ENCODE results near the gene ACOT11.

DNA sequence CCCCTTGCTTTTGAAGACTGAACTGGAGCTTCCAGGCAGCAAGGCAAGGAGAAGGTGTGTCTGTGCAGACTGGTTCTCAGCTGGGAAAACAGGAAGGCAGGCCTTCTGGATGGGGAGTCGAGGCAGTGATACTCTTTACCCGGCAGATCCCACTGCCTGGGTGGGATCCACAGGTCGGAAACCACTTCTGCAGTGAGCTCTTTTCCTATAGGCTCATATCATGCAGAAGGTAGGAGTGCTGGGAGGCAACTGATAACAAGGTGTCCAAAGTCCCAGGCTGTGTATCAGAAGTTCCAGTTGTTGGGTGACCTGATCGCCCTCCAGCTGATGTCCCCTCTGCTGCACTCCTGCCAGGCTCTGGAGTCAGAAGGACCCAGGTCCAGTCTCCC lies 17.1 kb downstream of the ACOT11 start:
- TF ChIP-seq EZH2 (IDR thresholded peaks at IDR 0.05), result no peak
- TF ChIP-seq POLR2AphosphoS5 (IDR thresholded peaks at IDR 0.05; ENCODE audit: borderline replicate concordance, low read depth, low read length), result no peak
- TF ChIP-seq FOXP2 (optimal IDR thresholded peaks at IDR 0.05; ENCODE audit: control extremely low read depth, extremely low read length, insufficient read depth), result no peak
